H1 (cell line): Measurements from ENCODE around the gene VASN. TPM values are rescaled to one million over a fixed set of nuclear protein-coding genes. Genes with fewer than 3 reads are reported as not detected.

ENCODE experiments used
- BRCA1 ChIP-seq: IDR thresholded peaks from 2 replicates; pipeline ENCODE4 v1.6.1; 2012; ENCODE audit warnings: low read depth, low read length, improper control_type of control experiment
- CBX8 ChIP-seq: fragments of 300-800, 300-1000 bp; sonication (generic); IDR thresholded peaks from 2 replicates; pipeline ENCODE4 v1.7.1; 2016; ENCODE audit warnings: low read depth, low read length, borderline replicate concordance
- CEBPB ChIP-seq: IDR thresholded peaks from 2 replicates; pipeline ENCODE4 v1.6.1; 2012; ENCODE audit warnings: low read depth, low read length
- CHD7 ChIP-seq: fragments of 300-600 bp; sonication (generic); IDR thresholded peaks from 2 replicates; pipeline ENCODE4 v1.7.1; 2012; ENCODE audit warnings: low read length, moderate library complexity, mild to moderate bottlenecking, inconsistent platforms; ENCODE audit not compliant: insufficient replicate concordance
- KDM5A ChIP-seq: fragments of 200-600 bp; IDR thresholded peaks from 2 replicates; pipeline ENCODE4 v1.7.1; 2012; ENCODE audit warnings: mild to moderate bottlenecking, low read length, inconsistent platforms, mixed read lengths
- TAF7 ChIP-seq: optimal IDR thresholded peaks from 2 replicates; pipeline ENCODE3; 2011; ENCODE audit warnings: low read depth, mild to moderate bottlenecking, inconsistent platforms, low read length, moderate library complexity, borderline replicate concordance
- polyA plus RNA-seq, 7 experiments: library from polyadenylated mRNA; depleted of rRNA in 3 of 7; stranded (reverse) in 5 of 7; unstranded in 2 of 7; fragments of >200 nt in 5 of 7; fragments of 200-250 nt in 2 of 7; gene quantifications; 1 replicate in 5 of 7; 2 replicates in 1 of 7; 4 replicates in 1 of 7; pipeline versions ENCODE4 v1.2.1 to v1.2.3, GENCODE V29; 2011 to 2013; ENCODE audit warnings: missing spikeins in 2 of 7, mixed read lengths in 2 of 7
- total RNA-seq: library from RNA; stranded (reverse); fragmentation: NEBNext Ultra II Directional; extraction: Animal tissue kit (Norgen Biotek cat#: 25700); gene quantifications from 2 replicates; pipeline ENCODE4 v1.2.1, GENCODE V29; 2021

Gene VASN
- total and polyA plus RNA-seq, 2 of the 8 experiments (the other 6 are each of a cell fraction or from before 2014, with no cell fraction given): 9.6 to 11.3 TPM

GRCh38 chr16:4349332-4349731, 22.3 kb upstream of the VASN start (continued):
- no peak for TF ChIP-seq TAF7
- no peak for TF ChIP-seq CBX8
- TF ChIP-seq CHD7: no peak
- no peak for TF ChIP-seq KDM5A
- no peak for TF ChIP-seq CEBPB
- no peak for TF ChIP-seq BRCA1
